Coronary artery (tissue), 2 donors: ENCODE data around the gene RING1.
A peak's percentile ranks its signal among the peaks of the same experiment; 100 is the strongest.

Experiments used
- DNase-seq: peaks from one replicate; pipeline ENCODE4 v3.0.0-alpha.2; 2017; ENCODE audit warnings: low spot score
- H3K27ac ChIP-seq, 2 donors: fragments of 200-600 bp; sonication (generic); one replicate each; pipeline ENCODE4 v1.5.1; 2016 to 2019
- H3K4me3 ChIP-seq: fragments of 200-600 bp; sonication (generic); 2 replicates; pipeline ENCODE4 v1.5.1; 2016; ENCODE audit warnings: mild to moderate bottlenecking, moderate library complexity
- CTCF ChIP-seq: fragments of 200-600 bp; sonication (generic); IDR thresholded peaks from one replicate; pipeline ENCODE4 v1.5.1; 2019; ENCODE audit warnings: antibody characterized with exemption

Gene RING1

GRCh38 chr6:33237741-33238140 is 29.4 kb downstream of the RING1 start:
- no peak for TF ChIP-seq CTCF
- peak; percentile 1 for DNase-seq
- Histone ChIP-seq H3K27ac (no peak overlapping the region), H3K4me3 (no peak overlapping the region)

- H3K27ac ChIP-seq: no peak overlapping the region
- no peak for TF ChIP-seq CTCF
Observed at GRCh38 chr6:33241968-33242367, 33.7 kb downstream of the RING1 start.

GRCh38 chr6:33243476-33243875 is 35.2 kb downstream of the RING1 start:
- TF ChIP-seq CTCF: no peak
- H3K4me3 ChIP-seq: no peak overlapping the region
- DNase-seq: no peak
- H3K27ac ChIP-seq: no peak overlapping the region

More at GRCh38 chr6:33241968-33242367, 33.7 kb downstream of the RING1 start:
- H3K4me3 ChIP-seq: no peak overlapping the region
- DNase-seq: no peak

- peak overlapping the region; percentile 92 to 95 for H3K27ac ChIP-seq
- DNase-seq: peak; percentile 90
- peak; percentile 99 for TF ChIP-seq CTCF
Observed at GRCh38 chr6:33247977-33248642, 39.8 kb downstream of the RING1 start.

GRCh38 chr6:33248643-33248931 is 40.3 kb downstream of the RING1 start:
- DNase-seq: no peak
- no peak for TF ChIP-seq CTCF
- H3K4me3 ChIP-seq: peak overlapping the region; percentile 76
- H3K27ac ChIP-seq: peak overlapping the region; percentile 92 to 95

More at GRCh38 chr6:33247977-33248642, 39.8 kb downstream of the RING1 start:
- peak overlapping the region; percentile 76 for H3K4me3 ChIP-seq

GRCh38 chr6:33248932-33249731 is 40.8 kb downstream of the RING1 start:
- no peak for TF ChIP-seq CTCF
- peak overlapping the region; percentile 92 to 95 for H3K27ac ChIP-seq
- peak; percentile 99 for DNase-seq
- peak overlapping the region; percentile 76 for H3K4me3 ChIP-seq
